Stimulated activated memory B cell treated with anti-CD40 and anti-IgM and Interleukin-4, amounts not matched to agents 10 μg/mL and 1 μg/mL and 100 μg/mL, for 72 hours (primary cell): ENCODE measurements around the gene CDK10.
A peak's percentile ranks its signal among the peaks of the same experiment; 100 is the strongest.

Experiments
- ATAC-seq: fragments of 150-1000 bp; cut with Tn5 transposase; 2 replicates; pipeline ENCODE4 v1.10.0; 2021
- H3K27ac Mint-ChIP-seq: one replicate; pipeline ENCODE4 v1.8.0; 2022; ENCODE audit warnings: mild to moderate bottlenecking, mixed read lengths
- H3K27me3 Mint-ChIP-seq: one replicate; pipeline ENCODE4 v1.8.0; 2022; ENCODE audit warnings: mixed read lengths
- H3K36me3 Mint-ChIP-seq: one replicate; pipeline ENCODE4 v1.8.0; 2022; ENCODE audit warnings: mixed read lengths
- H3K4me1 Mint-ChIP-seq: one replicate; pipeline ENCODE4 v1.8.0; 2022; ENCODE audit warnings: mixed read lengths
- H3K4me3 Mint-ChIP-seq: one replicate; pipeline ENCODE4 v1.8.0; 2022; ENCODE audit warnings: mild to moderate bottlenecking, moderate library complexity, mixed read lengths
- H3K9me3 Mint-ChIP-seq: one replicate; pipeline ENCODE4 v1.8.0; 2022; ENCODE audit warnings: mixed read lengths

The CDK10 gene

GRCh38 chr16:89723279-89724250, 37.1 kb downstream of the CDK10 start:
- H3K9me3 Mint-ChIP-seq, result no peaks in the 10 kb centered on the region
- ATAC-seq, result no peak
- peak overlapping the region; percentile 79 for H3K27ac Mint-ChIP-seq
- H3K4me1 Mint-ChIP-seq, result peaks cover 29% of the 10 kb centered on the region
- H3K4me3 Mint-ChIP-seq, result peak overlapping the region; percentile 77
- H3K27me3 Mint-ChIP-seq, result no peaks in the 10 kb centered on the region
- H3K36me3 Mint-ChIP-seq, result peaks cover 15% of the 10 kb centered on the region

- Mint-ChIP-seq H3K4me1 (peaks cover 25% of the 10 kb centered on the region), H3K4me3 (no peak overlapping the region), H3K9me3 (no peaks in the 10 kb centered on the region), H3K27me3 (no peaks in the 10 kb centered on the region), H3K27ac (no peak overlapping the region), H3K36me3 (peaks cover 37% of the 10 kb centered on the region)
- no peak for ATAC-seq
Measured at GRCh38 chr16:89727406-89728120, 41.1 kb downstream of the CDK10 start.

GRCh38 chr16:89729293-89729692, 42.8 kb downstream of the CDK10 start:
- Mint-ChIP-seq H3K9me3 (no peaks in the 10 kb centered on the region), H3K36me3 (peaks cover 45% of the 10 kb centered on the region), H3K4me1 (peaks cover 17% of the 10 kb centered on the region), H3K27me3 (no peaks in the 10 kb centered on the region), H3K4me3 (no peak overlapping the region), H3K27ac (no peak overlapping the region)
- ATAC-seq, result no peak

GRCh38 chr16:89729863-89730593, 43.5 kb downstream of the CDK10 start:
- no peak for ATAC-seq
- H3K36me3 Mint-ChIP-seq, result peaks cover 50% of the 10 kb centered on the region
- no peak overlapping the region for H3K27ac Mint-ChIP-seq
- peaks cover 17% of the 10 kb centered on the region for H3K4me1 Mint-ChIP-seq
- H3K27me3 Mint-ChIP-seq, result no peaks in the 10 kb centered on the region
- H3K9me3 Mint-ChIP-seq, result no peaks in the 10 kb centered on the region
- H3K4me3 Mint-ChIP-seq, result no peak overlapping the region

- no peaks in the 10 kb centered on the region for H3K9me3 Mint-ChIP-seq
- H3K36me3 Mint-ChIP-seq, result peaks cover 55% of the 10 kb centered on the region
- peaks cover 17% of the 10 kb centered on the region for H3K4me1 Mint-ChIP-seq
Measured at GRCh38 chr16:89730610-89731234, 44.2 kb downstream of the CDK10 start.

GRCh38 chr16:89732142-89732917, 45.8 kb downstream of the CDK10 start:
- peaks cover 23% of the 10 kb centered on the region for H3K4me1 Mint-ChIP-seq
- H3K36me3 Mint-ChIP-seq, result peaks cover 59% of the 10 kb centered on the region
- no peaks in the 10 kb centered on the region for H3K9me3 Mint-ChIP-seq
- H3K27ac Mint-ChIP-seq, result peak overlapping the region; percentile 47
- no peak overlapping the region for H3K4me3 Mint-ChIP-seq
- H3K27me3 Mint-ChIP-seq, result no peaks in the 10 kb centered on the region
- no peak for ATAC-seq

More at GRCh38 chr16:89730610-89731234, 44.2 kb downstream of the CDK10 start:
- H3K27ac Mint-ChIP-seq, result no peak overlapping the region
- no peak for ATAC-seq
- no peak overlapping the region for H3K4me3 Mint-ChIP-seq
- H3K27me3 Mint-ChIP-seq, result no peaks in the 10 kb centered on the region

GRCh38 chr16:89732918-89733242, 46.4 kb downstream of the CDK10 start:
- H3K27ac Mint-ChIP-seq, result no peak overlapping the region
- no peak for ATAC-seq
- H3K4me1 Mint-ChIP-seq, result peaks cover 25% of the 10 kb centered on the region
- H3K4me3 Mint-ChIP-seq, result no peak overlapping the region
- no peaks in the 10 kb centered on the region for H3K27me3 Mint-ChIP-seq
- peaks cover 63% of the 10 kb centered on the region for H3K36me3 Mint-ChIP-seq
- no peaks in the 10 kb centered on the region for H3K9me3 Mint-ChIP-seq

GRCh38 chr16:89733322-89733721, 46.8 kb downstream of the CDK10 start:
- H3K27me3 Mint-ChIP-seq, result no peaks in the 10 kb centered on the region
- no peaks in the 10 kb centered on the region for H3K9me3 Mint-ChIP-seq
- peaks cover 66% of the 10 kb centered on the region for H3K36me3 Mint-ChIP-seq
- no peak overlapping the region for H3K4me3 Mint-ChIP-seq
- peaks cover 25% of the 10 kb centered on the region for H3K4me1 Mint-ChIP-seq
- ATAC-seq, result no peak
- H3K27ac Mint-ChIP-seq, result no peak overlapping the region

- Mint-ChIP-seq H3K27ac (no peak overlapping the region), H3K27me3 (no peaks in the 10 kb centered on the region), H3K4me1 (peaks cover 25% of the 10 kb centered on the region), H3K9me3 (no peaks in the 10 kb centered on the region), H3K36me3 (peaks cover 68% of the 10 kb centered on the region), H3K4me3 (no peak overlapping the region)
- ATAC-seq, result no peak
Measured at GRCh38 chr16:89733792-89734191, 47.3 kb downstream of the CDK10 start.

GRCh38 chr16:89736554-89736953, 50.1 kb downstream of the CDK10 start:
- Mint-ChIP-seq H3K4me1 (peaks cover 35% of the 10 kb centered on the region), H3K27ac (no peak overlapping the region), H3K9me3 (no peaks in the 10 kb centered on the region), H3K4me3 (no peak overlapping the region), H3K36me3 (peaks cover 62% of the 10 kb centered on the region), H3K27me3 (no peaks in the 10 kb centered on the region)
- ATAC-seq, result no peak

GRCh38 chr16:89737341-89738071, 51.0 kb downstream of the CDK10 start:
- Mint-ChIP-seq H3K36me3 (peaks cover 54% of the 10 kb centered on the region), H3K27me3 (no peaks in the 10 kb centered on the region), H3K4me1 (peaks cover 28% of the 10 kb centered on the region), H3K9me3 (no peaks in the 10 kb centered on the region), H3K27ac (no peak overlapping the region), H3K4me3 (no peak overlapping the region)
- ATAC-seq, result no peak

- Mint-ChIP-seq H3K9me3 (no peaks in the 10 kb centered on the region), H3K36me3 (peaks cover 49% of the 10 kb centered on the region)
Measured at GRCh38 chr16:89738072-89738377, 51.5 kb downstream of the CDK10 start.

GRCh38 chr16:89738538-89739317, 52.2 kb downstream of the CDK10 start:
- Mint-ChIP-seq H3K9me3 (no peaks in the 10 kb centered on the region), H3K27me3 (no peaks in the 10 kb centered on the region), H3K36me3 (peaks cover 42% of the 10 kb centered on the region), H3K27ac (no peak overlapping the region), H3K4me3 (no peak overlapping the region), H3K4me1 (peaks cover 22% of the 10 kb centered on the region)
- ATAC-seq, result no peak

More at GRCh38 chr16:89738072-89738377, 51.5 kb downstream of the CDK10 start:
- ATAC-seq, result no peak
- H3K27me3 Mint-ChIP-seq, result no peaks in the 10 kb centered on the region
- H3K4me1 Mint-ChIP-seq, result peaks cover 23% of the 10 kb centered on the region
- H3K4me3 Mint-ChIP-seq, result no peak overlapping the region
- H3K27ac Mint-ChIP-seq, result no peak overlapping the region
